ENCODE measurements around the gene PTPRN2. TPM values are rescaled to one million over a fixed set of nuclear protein-coding genes. Genes with fewer than 3 reads are reported as not detected.

Gene PTPRN2
- total RNA-seq, 2 donors from 2014 or later, result 26.1 to 55.5 TPM

DNA sequence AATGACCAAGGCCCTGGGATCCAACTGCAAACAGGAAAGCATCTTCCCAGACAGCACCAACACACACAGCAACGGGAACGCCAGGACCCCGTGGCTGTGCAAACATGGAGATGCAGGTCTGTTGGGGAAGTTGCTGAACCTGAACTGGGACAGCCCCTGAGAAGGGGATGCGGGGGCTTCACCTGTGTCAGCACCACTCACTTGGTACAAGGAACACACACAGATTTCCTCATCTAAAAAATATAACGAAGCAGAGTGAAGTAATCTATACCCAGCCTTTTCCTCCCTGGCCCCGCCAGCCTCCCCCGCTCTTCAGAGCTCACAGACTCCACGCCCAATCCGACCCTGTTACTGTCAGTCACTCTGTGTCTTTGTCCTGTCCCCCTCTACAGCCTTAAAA lies 93.0 kb downstream of the PTPRN2 start:
- Histone ChIP-seq H3K4me3 (no peak overlapping the region), H3K36me3 (no peaks in the 10 kb centered on the region), H3K9me3 (no peaks in the 10 kb centered on the region), H3K27ac (no peak overlapping the region), H3K4me1 (replicated peaks) (no peaks in the 10 kb centered on the region), H3K27me3 (replicated peaks; ENCODE audit: insufficient read depth) (no peaks in the 10 kb centered on the region)
- intact Hi-C loops (cut with DNase I), result no loop called here
- TF ChIP-seq, protein P1, sequence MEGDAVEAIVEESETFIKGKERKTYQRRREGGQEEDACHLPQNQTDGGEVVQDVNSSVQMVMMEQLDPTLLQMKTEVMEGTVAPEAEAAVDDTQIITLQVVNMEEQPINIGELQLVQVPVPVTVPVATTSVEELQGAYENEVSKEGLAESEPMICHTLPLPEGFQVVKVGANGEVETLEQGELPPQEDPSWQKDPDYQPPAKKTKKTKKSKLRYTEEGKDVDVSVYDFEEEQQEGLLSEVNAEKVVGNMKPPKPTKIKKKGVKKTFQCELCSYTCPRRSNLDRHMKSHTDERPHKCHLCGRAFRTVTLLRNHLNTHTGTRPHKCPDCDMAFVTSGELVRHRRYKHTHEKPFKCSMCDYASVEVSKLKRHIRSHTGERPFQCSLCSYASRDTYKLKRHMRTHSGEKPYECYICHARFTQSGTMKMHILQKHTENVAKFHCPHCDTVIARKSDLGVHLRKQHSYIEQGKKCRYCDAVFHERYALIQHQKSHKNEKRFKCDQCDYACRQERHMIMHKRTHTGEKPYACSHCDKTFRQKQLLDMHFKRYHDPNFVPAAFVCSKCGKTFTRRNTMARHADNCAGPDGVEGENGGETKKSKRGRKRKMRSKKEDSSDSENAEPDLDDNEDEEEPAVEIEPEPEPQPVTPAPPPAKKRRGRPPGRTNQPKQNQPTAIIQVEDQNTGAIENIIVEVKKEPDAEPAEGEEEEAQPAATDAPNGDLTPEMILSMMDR (IDR thresholded peaks at IDR 0.05), result no peak
- TF ChIP-seq POLR2A (IDR thresholded peaks at IDR 0.05) (no peak), POLR2AphosphoS5 (IDR thresholded peaks at IDR 0.05) (no peak)
- no peak for DNase-seq (ENCODE audit: low spot score)
- 35% methylated on average over 9 of the region's 9 CpGs for WGBS

DNA sequence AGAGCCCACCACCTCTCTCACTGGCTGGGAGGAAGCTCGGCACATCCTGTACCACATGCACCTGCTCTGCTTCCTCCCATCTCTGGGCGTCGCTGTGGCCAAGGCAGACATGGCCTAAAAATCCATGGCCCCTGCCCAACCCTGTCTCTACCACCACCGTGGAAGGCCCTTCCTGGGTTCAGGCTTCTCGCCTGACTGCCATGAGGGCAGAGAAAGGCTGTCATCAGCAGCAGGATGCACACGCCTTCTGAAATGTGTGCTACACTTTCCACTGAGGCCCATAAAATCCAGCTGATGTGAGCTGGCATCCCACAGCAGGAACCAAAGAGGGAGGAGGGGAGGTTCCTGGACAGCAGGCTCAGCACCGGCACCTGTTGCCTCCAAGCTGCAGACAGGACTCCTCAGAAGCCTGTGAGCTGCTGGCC lies 93.4 kb downstream of the PTPRN2 start:
- no peak for DNase-seq (ENCODE audit: low spot score)
- WGBS, result 35% methylated on average over 7 of the region's 7 CpGs
- Histone ChIP-seq H3K27me3 (replicated peaks; ENCODE audit: insufficient read depth) (no peaks in the 10 kb centered on the region), H3K4me1 (replicated peaks) (no peaks in the 10 kb centered on the region), H3K36me3 (no peaks in the 10 kb centered on the region), H3K27ac (no peak overlapping the region), H3K4me3 (no peak overlapping the region), H3K9me3 (no peaks in the 10 kb centered on the region)
- intact Hi-C loops (cut with DNase I), result no loop called here
- TF ChIP-seq, protein P1 (IDR thresholded peaks at IDR 0.05), result no peak
- TF ChIP-seq POLR2AphosphoS5 (IDR thresholded peaks at IDR 0.05), result no peak
- no peak for TF ChIP-seq POLR2A (IDR thresholded peaks at IDR 0.05)

GRCh38 chr7:158492367-158492764 lies 95.3 kb downstream of the PTPRN2 start:
- H3K27me3 ChIP-seq (replicated peaks; ENCODE audit: insufficient read depth), result no peaks in the 10 kb centered on the region
- WGBS, result 68% methylated on average over 5 of the region's 5 CpGs

GRCh38 chr7:158491094-158491493 lies 96.5 kb downstream of the PTPRN2 start:
- DNase-seq (ENCODE audit: low spot score), result no peak
- no peaks in the 10 kb centered on the region for H3K9me3 ChIP-seq
- H3K27ac ChIP-seq, result no peak overlapping the region
- H3K4me1 ChIP-seq (replicated peaks), result no peaks in the 10 kb centered on the region
- H3K27me3 ChIP-seq (replicated peaks; ENCODE audit: insufficient read depth), result no peaks in the 10 kb centered on the region
- no peak overlapping the region for H3K4me3 ChIP-seq
- H3K36me3 ChIP-seq, result no peaks in the 10 kb centered on the region
- intact Hi-C loops (cut with DNase I), result no loop called here
- TF ChIP-seq, protein P1 (IDR thresholded peaks at IDR 0.05), result no peak
- TF ChIP-seq POLR2AphosphoS5 (IDR thresholded peaks at IDR 0.05) (no peak), POLR2A (IDR thresholded peaks at IDR 0.05) (no peak)
- 89% methylated on average over 11 of the region's 11 CpGs for WGBS

More at GRCh38 chr7:158492367-158492764, 95.3 kb downstream of the PTPRN2 start:
- intact Hi-C loops (cut with DNase I), result no loop called here
- H3K9me3 ChIP-seq, result no peaks in the 10 kb centered on the region
- TF ChIP-seq POLR2A (IDR thresholded peaks at IDR 0.05) (no peak), POLR2AphosphoS5 (IDR thresholded peaks at IDR 0.05) (no peak)
- TF ChIP-seq, protein P1 (IDR thresholded peaks at IDR 0.05), result no peak
- H3K27ac ChIP-seq, result no peak overlapping the region
- no peaks in the 10 kb centered on the region for H3K36me3 ChIP-seq
- H3K4me1 ChIP-seq (replicated peaks), result no peaks in the 10 kb centered on the region
- no peak overlapping the region for H3K4me3 ChIP-seq
- no peak for DNase-seq (ENCODE audit: low spot score)

- DNase-seq (ENCODE audit: low spot score), result no peak
- no peak overlapping the region for H3K27ac ChIP-seq
- H3K36me3 ChIP-seq, result no peaks in the 10 kb centered on the region
- TF ChIP-seq POLR2A (IDR thresholded peaks at IDR 0.05) (no peak), POLR2AphosphoS5 (IDR thresholded peaks at IDR 0.05) (no peak)
- TF ChIP-seq, protein P1 (IDR thresholded peaks at IDR 0.05), result no peak
- no peaks in the 10 kb centered on the region for H3K27me3 ChIP-seq (replicated peaks; ENCODE audit: insufficient read depth)
- WGBS, result 94% methylated on average over 47 of the region's 47 CpGs
- no peaks in the 10 kb centered on the region for H3K4me1 ChIP-seq (replicated peaks)
- intact Hi-C loops (cut with DNase I), result no loop called here
- H3K9me3 ChIP-seq, result no peaks in the 10 kb centered on the region
- H3K4me3 ChIP-seq, result no peak overlapping the region
These were observed 97.3 kb downstream of the PTPRN2 start for GRCh38 chr7:158490171-158490782.
